ENCODE measurements around the gene GPD2. TPM values are rescaled to one million over a fixed set of nuclear protein-coding genes. Genes with fewer than 3 reads are reported as not detected.

Gene GPD2
- 10 to 100 TPM in 3 of 8 experiments, 1 to 10 TPM in 5; 2.1 to 69.3 (median 6.9) TPM for total RNA-seq

DNA sequence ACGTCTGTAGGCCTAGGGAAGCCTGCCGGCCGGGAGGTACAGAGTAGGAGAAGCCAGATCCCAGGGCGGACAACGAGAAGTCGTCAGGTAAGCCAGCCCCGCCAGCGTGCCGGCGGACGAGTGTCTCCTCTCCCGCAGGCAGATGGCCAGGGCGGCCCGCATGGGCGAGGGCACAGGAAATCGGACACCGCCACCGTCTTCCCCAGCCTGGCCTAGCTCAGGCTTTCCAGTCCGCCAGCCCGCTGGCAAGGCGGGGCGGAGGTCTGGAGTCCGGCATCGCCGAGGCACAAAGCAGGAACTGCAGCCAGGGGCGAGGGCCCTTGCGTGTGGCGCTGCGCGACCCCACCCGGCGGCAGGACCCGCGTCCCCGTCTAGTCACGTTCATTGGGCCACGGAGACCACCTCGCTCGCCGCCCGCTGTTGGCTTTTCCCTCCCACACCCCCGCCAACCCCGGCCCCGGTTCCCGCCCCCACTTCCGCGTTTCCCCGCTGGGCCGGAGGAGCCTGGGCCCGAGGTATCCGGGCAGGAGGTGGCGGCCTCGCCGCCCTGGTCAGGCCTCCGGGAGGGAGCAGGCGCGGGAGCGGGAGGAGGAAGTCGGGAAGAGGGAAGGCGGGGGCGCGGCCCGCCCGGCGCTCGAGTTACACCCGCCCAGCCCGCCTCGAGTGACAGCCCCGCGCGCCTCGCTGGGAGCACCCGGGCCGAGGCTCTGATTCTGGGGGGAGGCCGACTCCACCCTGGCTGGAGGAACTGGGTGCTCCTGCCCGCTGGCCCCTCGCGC, at the start of gene GPD2:
GPD2 (plus strand) TSS at position 662 of the 779 bp plus-strand sequence. CDS start 39,727 bp downstream, outside the sequence.
- H3K27ac ChIP-seq, result peak within 1 kb of the TSS in 1 of 2 donors; percentile 58
- H3K4me1 ChIP-seq (replicated peaks in 1 of 2), result no peaks in the 10 kb centered on the region
- 17 to 50% methylated on average over 2 to 7 of the region's 79 CpGs; no CpG with 5 or more reads in 8 of the 10 experiments for WGBS, 10 experiments
- H3K4me3 ChIP-seq, result peak within 1 kb of the TSS; percentile 33 to 49 (median 37)
- ATAC-seq (replicated peaks in 6 of 8), result peak; percentile 88 to 96 (median 94)
- in situ Hi-C loops (cut with MboI; ENCODE audit: low pct_unique_long_range_greater_than_20kb in 2 of 9, low sequenced_read_pairs in 9 of 9, unreplicated experiment in 9 of 9), result no loop called here

GRCh38 chr2:156394033-156394741, 42.0 kb upstream of the GPD2 start:
- Histone ChIP-seq H3K27ac (no peak overlapping the region), H3K4me1 (replicated peaks in 1 of 2) (no peaks in the 10 kb centered on the region), H3K4me3 (no peak overlapping the region)
- ATAC-seq (replicated peaks in 6 of 8), result no peak
- in situ Hi-C loops (cut with MboI; ENCODE audit: low pct_unique_long_range_greater_than_20kb in 2 of 9, low sequenced_read_pairs in 9 of 9, unreplicated experiment in 9 of 9), result no loop called here
- 71 to 100% (median 95%) methylated on average over 3 to 18 of the region's 26 CpGs for WGBS, 10 experiments

DNA sequence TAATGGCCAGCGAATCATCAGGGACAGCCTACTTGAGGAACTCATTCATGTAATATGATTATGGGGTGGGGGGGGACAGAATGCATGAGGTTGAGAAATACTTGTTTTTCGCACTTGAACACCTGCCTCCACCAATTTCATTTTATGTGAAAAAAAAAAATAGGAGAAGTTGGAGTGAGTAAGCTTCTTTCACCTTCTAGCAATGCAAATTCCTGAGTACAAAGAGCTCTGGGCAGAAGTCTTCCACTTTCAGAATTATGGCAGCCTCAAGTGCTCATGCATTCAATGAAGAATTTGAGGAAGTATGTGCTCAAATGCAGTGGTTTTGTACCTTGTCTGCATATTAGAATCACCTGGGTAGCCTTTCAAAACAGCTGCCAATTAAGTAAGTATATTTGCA, 40.1 kb upstream of the GPD2 start:
- Histone ChIP-seq H3K27ac (no peak overlapping the region), H3K4me1 (replicated peaks in 1 of 2) (peaks cover 0 to 5% of the 10 kb centered on the region in 2 donors), H3K4me3 (no peak overlapping the region)
- 20 to 100% (median 90%) methylated on average over 1 to 2 of the region's 2 CpGs; no CpG with 5 or more reads in 3 of the 10 experiments for WGBS, 10 experiments
- in situ Hi-C loops (cut with MboI; ENCODE audit: low pct_unique_long_range_greater_than_20kb in 2 of 9, low sequenced_read_pairs in 9 of 9, unreplicated experiment in 9 of 9), result no loop called here
- no peak for ATAC-seq (replicated peaks in 6 of 8)

DNA sequence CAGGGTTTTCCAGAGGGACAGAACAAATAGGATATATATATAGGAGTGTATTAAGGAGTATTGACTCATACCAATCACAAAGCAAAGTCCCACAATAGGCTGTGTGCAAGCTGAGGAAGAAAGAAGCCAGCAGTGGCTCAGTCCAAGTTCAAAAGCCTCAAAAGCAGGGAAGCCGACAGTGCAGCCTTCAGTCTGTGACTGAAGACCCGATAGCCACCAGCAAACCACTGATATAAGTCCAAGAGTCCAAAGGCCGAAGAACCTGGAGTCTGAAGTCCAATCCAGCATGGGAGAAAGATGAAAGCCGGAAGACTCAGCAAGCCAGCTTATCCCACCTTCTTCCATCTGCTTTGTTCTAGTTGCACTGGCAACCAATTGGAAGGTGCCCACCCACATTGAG, 39.0 kb upstream of the GPD2 start:
- no peak overlapping the region for H3K27ac ChIP-seq
- no peak for ATAC-seq (replicated peaks in 6 of 8)
- in situ Hi-C loops (cut with MboI; ENCODE audit: low pct_unique_long_range_greater_than_20kb in 2 of 9, low sequenced_read_pairs in 9 of 9, unreplicated experiment in 9 of 9), result no loop called here
- 82 to 100% (median 100%) methylated on average over 1 to 3 of the region's 4 CpGs; no CpG with 5 or more reads in 3 of the 10 experiments for WGBS, 10 experiments
- no peak overlapping the region for H3K4me3 ChIP-seq
- peaks cover 0 to 5% of the 10 kb centered on the region in 2 donors for H3K4me1 ChIP-seq (replicated peaks in 1 of 2)

DNA sequence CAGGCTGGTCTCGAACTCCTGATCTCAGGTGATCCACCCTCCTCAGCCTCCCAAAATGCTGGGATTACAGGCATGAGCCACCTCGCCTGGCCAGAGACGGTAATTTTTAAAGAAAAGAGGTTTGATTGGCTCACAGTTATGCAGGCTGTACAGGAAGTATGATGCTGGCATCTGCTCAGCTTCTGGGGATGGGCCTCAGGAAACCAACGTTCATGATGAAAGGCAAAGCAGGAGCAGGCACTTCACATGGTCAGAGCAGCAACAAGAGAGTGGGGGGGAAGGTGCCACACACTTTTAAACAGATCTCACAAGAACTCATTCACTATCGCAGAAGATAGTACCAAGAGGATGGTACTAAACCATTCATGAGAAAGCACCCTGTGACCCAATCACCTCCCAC, 38.0 kb upstream of the GPD2 start:
- Histone ChIP-seq H3K4me1 (replicated peaks in 1 of 2) (peaks cover 0 to 5% of the 10 kb centered on the region in 2 donors), H3K4me3 (no peak overlapping the region), H3K27ac (no peak overlapping the region)
- in situ Hi-C loops (cut with MboI; ENCODE audit: low pct_unique_long_range_greater_than_20kb in 2 of 9, low sequenced_read_pairs in 9 of 9, unreplicated experiment in 9 of 9), result no loop called here
- ATAC-seq (replicated peaks in 6 of 8), result no peak
- WGBS, 10 experiments, result 50 to 100% (median 84%) methylated on average over 1 to 3 of the region's 5 CpGs; no CpG with 5 or more reads in 2 of the 10 experiments

DNA sequence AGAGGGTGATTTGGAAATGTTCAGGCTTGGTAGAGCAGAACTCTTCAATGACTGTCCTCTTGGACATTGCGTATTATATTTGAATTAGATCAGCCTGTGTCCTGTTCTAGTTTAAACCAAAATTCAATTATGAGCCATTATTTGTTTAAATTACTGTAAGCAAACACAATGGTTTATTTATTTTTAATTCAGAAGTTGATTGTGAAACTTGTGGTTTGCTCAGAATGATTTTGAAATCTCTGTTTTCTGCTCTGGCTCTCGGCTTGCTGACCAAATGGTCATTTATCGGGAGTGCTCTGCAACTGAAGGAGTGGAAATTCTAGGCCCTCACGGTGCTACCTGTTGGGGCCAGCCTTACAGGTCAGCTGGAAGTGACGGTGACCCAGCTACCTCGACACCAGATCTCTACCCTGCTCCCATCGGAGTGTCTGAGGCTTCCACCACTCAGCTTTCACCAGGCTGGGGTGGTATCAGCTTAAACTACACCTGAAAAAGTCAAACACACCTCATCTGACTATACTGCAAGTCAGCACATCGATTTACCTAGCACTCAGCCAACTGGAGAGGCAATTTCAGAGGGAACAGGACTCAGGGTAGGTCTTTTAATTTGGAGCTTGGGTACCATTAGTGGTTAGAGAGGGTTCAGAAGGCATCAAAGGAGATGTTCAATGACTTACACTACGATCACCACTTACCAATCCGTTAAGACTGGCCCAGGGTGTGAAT, 36.8 kb upstream of the GPD2 start:
- Histone ChIP-seq H3K4me1 (replicated peaks in 1 of 2) (peaks cover 0 to 5% of the 10 kb centered on the region in 2 donors), H3K27ac (no peak overlapping the region), H3K4me3 (peak overlapping the region; percentile 46 to 98 (median 81))
- WGBS, 10 experiments, result 38 to 80% (median 69%) methylated on average over 3 to 9 of the region's 10 CpGs; no CpG with 5 or more reads in 2 of the 10 experiments
- ATAC-seq (replicated peaks in 6 of 8), result no peak
- in situ Hi-C loops (cut with MboI; ENCODE audit: low pct_unique_long_range_greater_than_20kb in 2 of 9, low sequenced_read_pairs in 9 of 9, unreplicated experiment in 9 of 9), result no loop called here

DNA sequence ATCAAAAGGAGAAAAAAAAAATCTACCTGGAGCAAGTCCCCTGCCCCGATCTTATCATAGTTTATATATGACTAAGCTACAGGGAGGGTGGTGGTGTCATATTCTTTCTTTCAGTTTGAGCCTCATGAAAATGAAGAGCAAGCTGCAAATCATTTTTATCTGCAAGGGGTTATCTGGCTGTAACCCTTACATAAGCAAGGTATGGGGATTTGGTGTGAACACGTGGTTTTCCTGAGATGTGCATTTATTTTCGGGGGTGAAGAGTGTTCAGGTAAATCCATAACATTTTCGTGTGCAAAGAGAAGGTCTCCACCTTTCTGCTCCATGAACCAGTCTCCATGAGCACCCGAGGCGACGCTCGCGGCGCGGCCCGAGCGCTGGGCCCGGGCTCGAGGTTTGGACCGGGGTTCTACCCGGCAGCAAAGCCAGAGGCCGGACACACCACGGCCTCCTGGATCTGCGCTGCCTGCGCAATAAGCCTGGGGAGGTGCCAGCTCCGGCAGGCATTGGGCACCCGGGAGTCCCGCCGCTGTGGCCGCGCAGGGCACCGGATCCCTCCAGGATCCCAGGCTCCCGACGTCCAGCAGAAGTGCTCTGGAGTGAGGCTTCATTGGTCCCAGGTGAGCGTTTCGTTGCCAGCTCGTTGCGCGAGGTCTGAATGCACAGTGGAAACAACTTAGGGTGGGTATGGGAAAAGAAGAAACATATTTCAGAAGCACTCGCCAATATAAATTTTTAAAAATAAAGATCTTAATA, 36.1 kb upstream of the GPD2 start:
- WGBS, 10 experiments, result 0 to 7% (median 0%) methylated on average over 1 to 14 of the region's 36 CpGs; no CpG with 5 or more reads in 1 of the 10 experiments
- H3K27ac ChIP-seq, result peak overlapping the region; percentile 48 to 65
- in situ Hi-C loops (cut with MboI; ENCODE audit: low pct_unique_long_range_greater_than_20kb in 2 of 9, low sequenced_read_pairs in 9 of 9, unreplicated experiment in 9 of 9), result no loop called here
- ATAC-seq (replicated peaks in 6 of 8), result peak; percentile 73 to 86 (median 83)
- H3K4me3 ChIP-seq, result peak overlapping the region; percentile 46 to 98 (median 81)
- peaks cover 0 to 5% of the 10 kb centered on the region in 2 donors for H3K4me1 ChIP-seq (replicated peaks in 1 of 2)

DNA sequence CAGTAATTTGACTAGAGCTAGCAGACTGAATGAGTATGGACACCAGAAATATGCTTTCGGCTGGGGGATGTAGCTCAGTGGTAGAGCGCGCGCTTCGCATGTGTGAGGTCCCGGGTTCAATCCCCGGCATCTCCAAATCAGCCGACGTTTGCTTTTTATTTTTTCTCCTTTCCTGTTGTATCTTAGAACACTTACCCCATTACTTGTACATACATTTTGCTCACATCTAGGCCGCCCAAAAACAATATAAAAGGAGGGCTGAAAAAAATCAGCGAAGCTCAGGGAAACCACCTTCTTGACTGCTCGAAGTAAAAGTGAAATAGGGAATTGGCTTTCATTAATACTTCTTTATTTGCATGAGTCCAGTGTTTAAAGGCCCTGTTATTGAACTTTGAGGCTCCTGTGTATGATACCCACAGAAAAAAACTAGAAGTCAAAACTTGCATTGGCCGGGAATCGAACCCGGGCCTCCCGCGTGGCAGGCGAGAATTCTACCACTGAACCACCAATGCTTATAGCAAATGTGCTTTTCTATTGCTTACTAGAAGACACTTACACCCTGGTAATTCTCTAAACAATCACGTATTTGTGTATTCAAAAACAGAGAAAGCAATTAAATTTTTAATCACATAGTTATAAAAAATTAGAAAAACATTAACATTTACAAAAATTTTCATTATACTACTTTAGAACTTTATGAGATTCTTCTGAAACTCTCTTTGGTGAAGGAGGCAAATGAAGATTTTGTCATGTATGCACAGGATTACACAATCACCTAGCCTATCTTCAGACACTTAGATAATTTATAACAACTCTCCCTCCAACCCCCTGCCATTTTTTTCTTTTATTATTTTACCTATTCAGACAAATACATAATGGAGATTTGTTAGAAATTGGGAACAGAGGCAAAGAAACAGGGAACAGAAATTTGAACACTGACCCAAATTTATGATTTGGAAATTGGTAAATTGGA, 35.2 kb upstream of the GPD2 start:
- ATAC-seq (replicated peaks in 6 of 8), result peak; percentile 84 to 94 (median 90)
- in situ Hi-C loops (cut with MboI; ENCODE audit: low pct_unique_long_range_greater_than_20kb in 2 of 9, low sequenced_read_pairs in 9 of 9, unreplicated experiment in 9 of 9), result no loop called here
- H3K4me1 ChIP-seq (replicated peaks in 1 of 2), result peaks cover 0 to 5% of the 10 kb centered on the region in 2 donors

DNA sequence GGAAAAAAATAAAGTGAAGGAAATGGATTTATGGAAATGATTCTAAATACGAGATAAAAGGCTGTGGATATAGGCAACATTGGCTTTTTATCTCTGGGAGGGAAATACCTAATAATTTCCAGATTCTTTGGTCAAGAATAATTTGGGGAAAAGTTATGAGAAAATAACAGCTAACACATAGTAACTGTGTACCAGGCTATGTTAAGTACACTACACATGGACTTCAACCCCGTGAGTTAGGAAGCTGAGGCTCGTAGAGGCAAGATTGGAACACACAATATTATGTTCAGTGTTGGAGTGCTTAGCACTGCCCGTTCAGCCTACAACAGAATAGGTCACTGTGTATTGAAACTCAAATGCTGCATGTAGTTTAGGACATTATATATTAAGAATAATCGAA, 34.3 kb upstream of the GPD2 start:
- H3K4me1 ChIP-seq (replicated peaks in 1 of 2), result peaks cover 0 to 5% of the 10 kb centered on the region in 2 donors
- H3K4me3 ChIP-seq, result no peak overlapping the region
- H3K27ac ChIP-seq, result no peak overlapping the region
- WGBS, 10 experiments, result 44 to 100% (median 71%) methylated on average over 2 to 5 of the region's 5 CpGs
- no peak for ATAC-seq (replicated peaks in 6 of 8)
- in situ Hi-C loops (cut with MboI; ENCODE audit: low pct_unique_long_range_greater_than_20kb in 2 of 9, low sequenced_read_pairs in 9 of 9, unreplicated experiment in 9 of 9), result no loop called here

More for the DNA sequence above, 35.2 kb upstream of the GPD2 start:
- WGBS, 10 experiments, result 0 to 4% (median 0%) methylated on average over 2 to 19 of the region's 19 CpGs; no CpG with 5 or more reads in 1 of the 10 experiments
- Histone ChIP-seq H3K27ac (peak overlapping the region; percentile 70 to 89), H3K4me3 (peak overlapping the region; percentile 46 to 98 (median 81))

- Histone ChIP-seq H3K4me3 (no peak overlapping the region), H3K4me1 (replicated peaks in 1 of 2) (no peaks in the 10 kb centered on the region), H3K27ac (no peak overlapping the region)
- in situ Hi-C loops (cut with MboI; ENCODE audit: low pct_unique_long_range_greater_than_20kb in 2 of 9, low sequenced_read_pairs in 9 of 9, unreplicated experiment in 9 of 9), result no loop called here
- 37 to 100% (median 81%) methylated on average over 1 to 3 of the region's 3 CpGs; no CpG with 5 or more reads in 1 of the 10 experiments for WGBS, 10 experiments
- ATAC-seq (replicated peaks in 6 of 8), result peak in 4 of 8 experiments; percentile 8 to 31 (median 14)
Observed at GRCh38 chr2:156405586-156405985, 30.6 kb upstream of the GPD2 start.

DNA sequence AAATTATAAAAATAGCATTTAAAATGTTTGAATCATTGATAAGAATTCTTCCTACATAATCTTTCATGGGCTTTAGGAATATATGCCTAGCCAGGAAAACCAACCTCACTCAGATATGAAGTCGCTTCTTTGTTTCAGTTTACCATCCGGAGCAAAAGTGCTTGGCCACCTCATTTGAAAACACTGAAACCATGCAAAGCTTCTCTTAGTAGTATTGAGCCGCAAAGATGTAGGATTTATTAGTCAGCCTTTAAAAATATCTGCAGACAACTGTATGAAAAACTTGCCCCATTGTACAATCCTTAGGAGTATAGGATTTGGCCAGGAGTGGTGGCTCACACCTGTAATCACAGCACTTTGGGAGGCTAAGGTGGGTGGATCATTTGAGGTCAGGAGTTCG, 24.3 kb upstream of the GPD2 start:
- WGBS, 10 experiments, result 43 to 100% (median 90%) methylated on average over 1 to 3 of the region's 4 CpGs; no CpG with 5 or more reads in 3 of the 10 experiments
- no peak overlapping the region for H3K4me3 ChIP-seq
- no peak overlapping the region for H3K27ac ChIP-seq
- in situ Hi-C loops (cut with MboI; ENCODE audit: low pct_unique_long_range_greater_than_20kb in 2 of 9, low sequenced_read_pairs in 9 of 9, unreplicated experiment in 9 of 9), result no loop called here
- no peak for ATAC-seq (replicated peaks in 6 of 8)
- no peaks in the 10 kb centered on the region for H3K4me1 ChIP-seq (replicated peaks in 1 of 2)

Measured in motor neuron (in vitro differentiated cells).